PC-3 (cell line): Measurements from ENCODE around the gene KIF5A.

Experiments used
- EZH2phosphoT487 ChIP-seq: fragments of 300-600 bp; sonication (generic); IDR thresholded peaks from 2 replicates; pipeline ENCODE4 v1.6.1; 2018; ENCODE audit warnings: mild to moderate bottlenecking, antibody characterized with exemption, low read length, borderline replicate concordance
- TF ChIP-seq, protein P1 (sequence below): fragments of 300-600 bp; sonication (generic); conservative IDR thresholded peaks from 2 replicates; pipeline ENCODE4 v1.5.1; 2017; ENCODE audit warnings: antibody characterized with exemption, low read depth, mild to moderate bottlenecking, low read length

DNA sequence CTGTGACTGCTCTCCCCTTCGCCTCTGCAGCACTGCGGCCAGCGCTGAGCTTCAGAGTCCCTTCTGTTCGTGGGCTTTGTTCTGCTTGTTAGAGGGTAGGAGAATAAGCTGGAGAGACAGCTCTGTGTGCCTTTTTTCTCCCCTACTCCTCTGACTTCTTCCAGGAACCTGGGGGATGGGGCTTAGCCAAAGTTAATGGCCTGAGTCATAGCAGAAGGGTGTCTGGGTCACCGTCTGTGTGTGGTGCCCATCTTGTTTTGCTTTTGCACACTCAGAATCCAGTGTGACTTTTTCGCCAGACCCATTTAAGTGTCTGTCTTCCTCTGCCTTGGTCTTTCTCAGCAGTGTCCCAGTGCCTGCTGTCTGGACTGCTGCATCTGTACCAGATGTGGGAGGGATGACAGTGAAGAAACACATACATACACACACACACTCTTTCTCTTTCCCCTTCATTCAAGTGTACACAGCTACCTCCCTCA is 3.0 kb downstream of the KIF5A start:
- TF ChIP-seq, protein P1, sequence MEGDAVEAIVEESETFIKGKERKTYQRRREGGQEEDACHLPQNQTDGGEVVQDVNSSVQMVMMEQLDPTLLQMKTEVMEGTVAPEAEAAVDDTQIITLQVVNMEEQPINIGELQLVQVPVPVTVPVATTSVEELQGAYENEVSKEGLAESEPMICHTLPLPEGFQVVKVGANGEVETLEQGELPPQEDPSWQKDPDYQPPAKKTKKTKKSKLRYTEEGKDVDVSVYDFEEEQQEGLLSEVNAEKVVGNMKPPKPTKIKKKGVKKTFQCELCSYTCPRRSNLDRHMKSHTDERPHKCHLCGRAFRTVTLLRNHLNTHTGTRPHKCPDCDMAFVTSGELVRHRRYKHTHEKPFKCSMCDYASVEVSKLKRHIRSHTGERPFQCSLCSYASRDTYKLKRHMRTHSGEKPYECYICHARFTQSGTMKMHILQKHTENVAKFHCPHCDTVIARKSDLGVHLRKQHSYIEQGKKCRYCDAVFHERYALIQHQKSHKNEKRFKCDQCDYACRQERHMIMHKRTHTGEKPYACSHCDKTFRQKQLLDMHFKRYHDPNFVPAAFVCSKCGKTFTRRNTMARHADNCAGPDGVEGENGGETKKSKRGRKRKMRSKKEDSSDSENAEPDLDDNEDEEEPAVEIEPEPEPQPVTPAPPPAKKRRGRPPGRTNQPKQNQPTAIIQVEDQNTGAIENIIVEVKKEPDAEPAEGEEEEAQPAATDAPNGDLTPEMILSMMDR = no peak
- no peak for TF ChIP-seq EZH2phosphoT487
